HG03196 (cell line): ENCODE measurements around the gene TMPRSS9.

Experiments
- ATAC-seq: cut with Tn5 transposase; IDR thresholded peaks from one replicate; pipeline ENCODE4 v1.9.1; 2021; ENCODE audit not compliant: unreplicated experiment

Gene TMPRSS9

DNA sequence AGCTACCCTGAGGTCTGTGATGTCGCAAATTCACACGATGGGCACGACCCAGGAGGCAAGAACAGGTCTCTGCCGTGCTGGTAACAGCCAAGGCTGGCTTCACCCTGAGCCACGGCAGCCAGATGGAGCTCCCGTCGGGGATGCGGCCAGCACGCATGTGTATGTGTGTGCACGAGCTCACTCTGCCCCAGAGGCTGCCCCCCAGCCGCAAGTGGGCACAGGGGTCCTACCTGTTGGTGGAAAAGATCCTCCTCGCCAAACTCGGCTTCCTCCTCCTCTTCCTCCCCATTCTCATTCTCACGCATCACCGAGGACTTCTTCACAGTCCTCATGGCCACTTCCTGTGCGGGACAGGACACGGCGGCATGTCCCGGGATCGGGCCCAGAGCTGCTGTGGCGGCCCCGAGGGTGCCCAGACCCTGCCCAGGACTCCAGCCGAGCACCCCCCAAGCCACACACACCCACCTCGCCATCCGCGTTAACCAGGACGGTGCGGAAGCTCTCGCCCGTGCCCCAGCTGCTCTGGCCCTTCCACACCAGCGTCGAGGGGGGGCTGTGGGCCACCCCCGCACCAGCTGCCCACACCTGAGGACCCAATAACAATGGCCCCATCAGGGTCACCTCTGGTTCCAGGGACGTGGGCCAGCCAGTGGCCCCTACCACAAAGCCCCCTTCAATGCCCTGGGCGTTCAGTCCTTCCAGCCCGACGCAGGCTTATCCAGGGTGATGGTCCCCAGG, 71.4 kb downstream of the TMPRSS9 start:
- no peak for ATAC-seq

DNA sequence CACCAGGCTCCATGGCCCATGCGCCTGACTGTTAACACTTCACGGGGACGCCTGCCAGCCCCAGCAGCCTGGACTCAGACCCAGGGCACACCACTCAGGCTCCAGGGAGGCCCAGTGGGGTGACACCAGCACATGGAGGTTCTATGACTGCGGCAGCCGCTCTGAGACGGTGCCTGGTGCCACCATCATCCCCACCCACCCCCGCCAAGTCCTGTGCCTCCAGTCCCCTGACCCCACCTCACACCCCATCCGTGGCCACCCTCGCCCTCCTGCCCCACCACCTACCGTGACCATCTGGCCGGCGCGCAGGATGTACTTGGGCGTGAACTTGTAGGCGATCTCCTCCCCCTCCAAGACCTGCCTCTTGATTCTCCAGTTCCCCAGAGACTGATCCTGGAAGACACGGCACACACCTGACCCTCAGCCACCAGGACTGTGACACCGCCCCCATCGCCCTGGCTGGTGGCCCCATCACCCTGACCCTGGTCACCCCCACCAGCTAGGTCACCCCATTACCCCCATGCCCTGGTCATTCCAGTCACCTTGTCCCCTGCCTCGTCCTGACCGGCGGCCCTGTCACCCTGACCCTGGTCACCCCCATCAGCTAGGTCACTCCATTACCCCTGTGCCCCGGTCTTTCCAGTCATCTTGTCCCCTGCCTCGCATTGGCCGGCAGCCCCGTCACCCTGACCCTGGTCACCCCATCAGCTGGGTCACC, 72.2 kb downstream of the TMPRSS9 start:
- ATAC-seq: no peak

- no peak for ATAC-seq
Observed at GRCh38 chr19:2433854-2434253, 73.8 kb downstream of the TMPRSS9 start.

GRCh38 chr19:2434267-2434666, 74.2 kb downstream of the TMPRSS9 start:
- no peak for ATAC-seq

DNA sequence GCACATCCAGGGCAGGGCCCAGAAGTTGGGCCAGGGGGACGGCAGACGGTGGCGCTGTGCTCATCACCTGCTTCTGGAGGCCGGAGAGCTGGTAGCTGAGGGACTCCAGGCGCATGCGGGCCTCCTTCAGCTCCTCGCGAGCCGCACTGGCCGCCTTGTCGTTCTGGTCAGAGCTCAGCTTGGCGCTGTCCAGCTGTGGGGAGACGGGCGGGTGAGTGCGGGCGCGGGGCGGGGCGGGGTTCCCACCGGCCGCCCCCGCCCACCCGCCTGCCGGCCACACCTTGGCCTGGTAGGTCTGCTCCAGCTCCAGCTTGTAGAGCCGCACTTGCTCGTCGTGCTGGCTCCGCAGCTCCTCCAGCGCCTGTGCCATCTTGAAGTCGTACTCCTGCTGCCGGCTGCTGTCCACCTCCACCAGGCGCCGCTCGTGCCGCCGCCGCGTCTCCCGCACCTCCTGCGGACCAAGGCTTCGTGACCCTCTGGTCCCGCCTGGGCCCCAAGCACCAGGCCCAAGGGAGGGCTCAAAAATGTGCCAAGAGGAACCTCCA, 74.7 kb downstream of the TMPRSS9 start:
- no peak for ATAC-seq

- no peak for ATAC-seq
Observed at GRCh38 chr19:2436384-2436783, 76.3 kb downstream of the TMPRSS9 start.

- no peak for ATAC-seq
Observed at GRCh38 chr19:2436926-2437325, 76.9 kb downstream of the TMPRSS9 start.

- no peak for ATAC-seq
Observed at GRCh38 chr19:2438178-2438577, 78.1 kb downstream of the TMPRSS9 start.

GRCh38 chr19:2440515-2440914, 80.5 kb downstream of the TMPRSS9 start:
- no peak for ATAC-seq

DNA sequence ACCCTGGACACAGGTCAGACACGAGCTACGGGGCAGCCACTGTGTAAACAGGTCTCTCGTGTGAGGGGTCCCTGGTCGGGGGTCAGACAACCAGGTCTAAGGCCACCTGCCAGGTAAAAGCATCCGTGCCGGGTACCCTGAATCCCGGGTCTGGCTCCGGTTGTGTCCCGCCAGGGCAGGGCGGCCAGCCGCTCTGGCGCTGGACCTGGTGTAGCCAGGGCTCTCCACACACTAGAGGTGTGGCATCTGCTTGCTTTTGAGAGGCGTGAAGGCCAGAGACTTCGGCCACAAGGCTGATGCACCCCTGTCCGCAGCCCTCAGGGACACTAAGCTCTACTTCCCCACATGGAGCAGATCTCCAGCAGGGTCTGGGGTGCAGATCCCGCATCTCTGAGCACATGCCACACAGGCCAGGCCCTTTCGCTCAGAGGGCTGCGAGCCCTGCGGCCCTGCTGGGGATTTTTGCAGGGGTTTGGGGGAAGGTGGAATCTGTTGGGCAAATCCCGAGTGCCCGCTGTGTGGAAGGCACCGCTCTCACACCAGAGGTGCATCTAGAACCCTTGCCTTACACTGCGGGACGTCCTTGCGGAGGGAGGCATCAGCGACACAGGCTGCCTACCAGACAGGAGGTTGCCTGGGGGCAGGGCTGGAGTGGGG, 81.2 kb downstream of the TMPRSS9 start:
- ATAC-seq: no peak

- ATAC-seq: no peak
Observed at GRCh38 chr19:2443116-2443784, 83.2 kb downstream of the TMPRSS9 start.

GRCh38 chr19:2443785-2444182, 83.7 kb downstream of the TMPRSS9 start:
- no peak for ATAC-seq

DNA sequence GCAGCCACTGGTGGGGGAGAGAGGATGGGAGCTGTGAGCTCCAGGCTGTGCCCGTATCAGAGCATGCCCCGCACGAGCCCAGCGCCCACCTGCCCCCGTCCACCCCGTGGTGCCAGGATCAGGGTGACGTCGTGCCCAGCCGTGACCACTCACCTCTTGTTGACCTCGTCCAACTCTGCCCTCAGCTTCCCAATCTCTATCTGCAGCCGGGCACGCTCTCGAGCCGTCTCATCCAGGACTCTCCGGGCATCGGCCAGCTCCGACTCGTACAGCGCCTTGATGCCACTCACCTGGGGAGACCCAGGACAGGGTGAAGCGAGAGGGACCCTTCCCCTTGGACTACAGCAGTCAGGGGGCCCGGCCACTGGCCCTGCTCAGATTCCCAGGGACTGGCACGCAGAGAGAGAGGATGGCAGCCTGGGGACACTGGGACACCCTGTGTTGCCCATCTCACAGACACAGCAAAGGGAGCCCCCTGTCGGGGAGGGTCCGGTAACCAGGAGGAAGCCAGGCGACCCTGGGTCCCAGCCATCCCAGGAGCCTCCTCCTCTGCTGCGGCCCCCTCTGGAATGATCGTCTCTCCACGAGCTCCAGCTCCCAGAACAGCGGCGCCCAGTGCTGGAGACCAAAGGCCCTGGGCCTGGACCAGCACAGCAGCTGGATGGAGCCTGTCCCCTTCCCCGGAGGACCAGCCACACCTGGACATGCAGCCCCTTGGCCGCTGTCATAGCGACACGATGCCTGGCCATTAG, 84.4 kb downstream of the TMPRSS9 start:
- ATAC-seq: no peak

DNA sequence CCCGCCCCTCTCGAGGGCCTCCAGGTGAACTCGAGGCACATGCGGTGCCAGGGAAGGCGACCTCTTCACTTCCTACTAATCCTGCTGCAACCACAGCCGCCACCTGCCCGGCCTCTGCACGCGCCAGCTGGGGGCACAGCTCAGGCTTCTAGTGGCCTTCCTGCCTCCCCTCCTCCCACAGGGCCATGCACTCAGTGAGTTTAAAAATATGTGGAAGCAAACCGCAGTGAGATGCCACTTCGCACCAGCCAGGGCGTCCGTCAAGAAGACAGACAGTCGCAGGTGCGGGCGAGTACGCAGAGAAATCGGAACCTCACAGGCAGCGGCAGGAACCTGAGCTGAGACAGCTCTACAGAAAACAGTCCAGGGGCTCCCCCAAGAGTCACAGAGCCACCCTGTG, 86.3 kb downstream of the TMPRSS9 start:
- no peak for ATAC-seq

GRCh38 chr19:2449019-2449418, 89.0 kb downstream of the TMPRSS9 start:
- no peak for ATAC-seq

DNA sequence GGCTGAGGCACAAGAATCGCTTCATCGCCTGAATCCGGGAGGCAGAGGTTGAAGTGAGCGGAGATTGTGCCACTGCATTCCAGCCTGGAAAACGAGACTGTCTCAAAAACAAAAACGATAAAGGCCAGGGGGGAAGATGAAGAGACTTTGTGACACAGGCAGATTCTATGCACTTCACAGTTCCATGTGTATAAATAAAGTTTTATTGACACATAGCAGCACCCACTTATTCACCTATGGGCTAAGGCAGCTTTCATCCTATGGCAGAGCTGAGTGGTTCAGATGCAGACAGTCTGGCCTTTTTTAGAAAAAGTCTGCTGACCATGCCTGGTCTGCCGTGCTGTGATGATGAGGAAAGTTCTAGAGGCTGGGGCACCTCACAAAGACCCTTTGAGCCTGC, 91.1 kb downstream of the TMPRSS9 start:
- ATAC-seq: no peak

GRCh38 chr19:2451741-2452140, 91.7 kb downstream of the TMPRSS9 start:
- no peak for ATAC-seq

GRCh38 chr19:2453431-2454025, 93.5 kb downstream of the TMPRSS9 start:
- ATAC-seq: no peak

DNA sequence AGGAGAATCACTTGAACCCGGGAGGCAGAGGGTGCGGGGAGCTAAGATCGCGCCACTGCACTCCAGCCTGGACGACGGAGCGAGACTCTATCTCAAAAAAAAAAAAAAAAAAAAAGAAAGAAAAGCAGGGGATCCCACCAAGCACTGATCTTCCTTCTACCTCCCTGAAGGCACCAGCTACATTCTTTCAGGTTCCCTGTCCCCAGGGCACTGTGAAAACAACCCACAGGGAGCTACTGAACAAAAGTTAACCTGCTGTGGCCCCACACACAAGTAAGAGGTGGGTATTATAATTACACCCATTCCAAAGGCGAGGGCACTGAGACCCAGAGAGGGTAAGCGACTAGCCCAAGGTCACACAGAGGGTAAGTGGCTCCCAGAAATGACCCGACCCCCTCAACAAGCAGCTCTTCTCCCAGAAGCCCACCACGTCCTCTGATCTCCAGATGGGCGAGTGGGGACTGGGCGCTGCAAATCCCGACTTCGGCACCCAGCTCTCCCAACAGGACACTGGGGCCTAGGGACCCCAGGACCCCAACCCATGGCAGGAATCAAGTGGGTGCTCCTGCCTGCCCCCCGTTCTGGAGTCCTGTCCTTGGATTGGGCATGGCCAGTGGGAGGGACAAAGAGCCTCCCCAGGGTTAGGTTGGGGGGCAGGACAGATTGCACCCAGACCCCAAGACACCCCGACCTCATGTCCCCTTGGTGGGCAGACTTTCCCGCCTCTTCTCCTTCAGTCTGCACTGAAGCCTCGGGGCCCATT, 94.3 kb downstream of the TMPRSS9 start:
- ATAC-seq: no peak
